GM21737 (cell line): ENCODE results near the gene PRKAG2.

Experiments
- ATAC-seq: cut with Tn5 transposase; IDR thresholded peaks from one replicate; pipeline ENCODE4 v1.9.1; 2021; ENCODE audit warnings: mild to moderate bottlenecking, moderate library complexity; ENCODE audit not compliant: unreplicated experiment

The PRKAG2 gene

DNA sequence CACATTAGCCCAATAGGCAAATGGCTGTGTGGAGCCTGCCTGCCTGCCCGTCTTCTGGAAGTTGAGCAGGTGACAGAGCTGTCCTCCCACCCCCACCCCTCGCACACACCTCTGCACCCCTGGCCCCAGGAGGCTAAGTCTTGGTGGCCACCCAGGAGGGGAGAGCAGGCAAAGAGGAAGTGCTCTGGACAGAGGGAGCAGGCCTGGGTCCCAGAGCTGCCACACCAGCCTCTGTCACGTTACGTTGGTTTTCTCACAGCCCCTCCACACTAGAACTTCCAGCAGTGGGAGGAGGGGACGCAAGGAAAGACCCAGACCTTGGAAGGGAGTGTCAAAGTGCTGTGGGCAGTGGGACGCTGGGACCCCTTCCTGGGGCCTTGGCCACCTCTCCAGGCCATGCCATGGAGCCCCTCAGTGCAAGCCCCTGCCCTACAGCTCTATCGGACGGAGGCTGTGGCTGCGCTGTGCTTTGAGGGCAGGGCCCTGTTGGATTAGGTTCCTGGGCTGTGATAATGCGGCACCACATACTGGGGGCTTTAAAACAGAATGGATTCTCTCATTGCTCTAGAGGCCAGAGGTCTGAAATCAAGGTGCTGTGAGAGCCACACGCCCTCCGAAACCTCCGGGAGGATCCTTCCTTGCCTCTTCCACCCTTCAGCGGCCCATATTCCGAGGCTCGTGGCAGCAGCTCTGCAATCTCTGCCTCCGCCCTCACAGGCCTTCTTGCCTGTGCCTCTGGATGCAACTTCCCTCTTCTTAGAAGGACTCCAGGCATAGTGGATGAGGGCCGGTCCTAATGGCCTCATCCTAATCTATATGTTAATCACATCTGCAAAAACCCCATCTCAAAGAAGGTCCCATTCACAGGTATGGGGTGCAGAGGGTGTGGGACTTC, 9.9 kb downstream of the PRKAG2 start:
- no peak for ATAC-seq

DNA sequence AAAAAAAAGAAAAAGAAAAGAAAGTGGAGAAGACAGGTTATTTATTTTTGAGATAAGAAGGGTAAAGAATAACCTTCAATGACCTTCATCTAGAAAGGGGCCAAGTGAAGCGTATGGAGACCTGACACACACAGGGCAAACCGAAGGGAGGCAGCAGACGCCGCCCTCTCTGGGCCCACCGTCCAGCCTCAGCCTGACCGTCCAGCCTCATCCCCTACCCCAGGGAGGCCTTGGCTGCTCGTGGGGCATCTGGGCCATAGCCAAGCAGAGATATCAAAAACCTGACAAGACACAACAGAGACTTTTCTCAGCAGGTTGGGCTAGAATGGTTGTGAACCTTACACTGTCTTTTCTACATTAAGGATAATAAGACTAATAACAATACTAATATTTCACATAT, 10.9 kb downstream of the PRKAG2 start:
- ATAC-seq: no peak

DNA sequence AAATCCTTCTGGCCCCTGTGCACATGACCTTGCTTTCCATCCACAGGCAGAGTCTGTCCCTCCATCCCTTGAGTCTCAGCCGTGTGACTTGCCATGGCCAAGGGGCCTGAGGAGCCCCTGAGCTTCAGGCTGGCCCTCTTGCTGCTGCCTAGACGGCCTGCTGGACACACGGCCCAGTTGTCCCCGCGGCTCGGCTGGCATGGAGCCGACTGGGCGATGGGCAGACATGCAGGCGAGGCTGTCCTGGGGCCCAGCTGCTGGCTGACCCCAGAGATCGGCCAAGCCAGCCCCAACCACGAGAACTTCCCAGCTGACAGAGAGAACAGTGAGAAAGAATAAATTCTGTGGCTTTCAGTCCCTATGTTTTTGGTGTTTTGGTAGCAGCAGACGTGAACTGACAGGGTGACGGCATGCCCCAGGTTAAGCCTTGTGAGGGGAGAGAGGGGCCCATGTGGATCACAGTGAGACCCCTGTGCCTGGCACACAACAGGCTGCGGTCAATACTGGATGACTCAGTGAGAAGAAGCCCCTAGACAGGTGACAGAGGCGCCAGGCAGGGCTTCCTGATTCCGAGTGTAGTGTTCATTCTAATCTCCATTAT, 11.7 kb downstream of the PRKAG2 start:
- no peak for ATAC-seq

DNA sequence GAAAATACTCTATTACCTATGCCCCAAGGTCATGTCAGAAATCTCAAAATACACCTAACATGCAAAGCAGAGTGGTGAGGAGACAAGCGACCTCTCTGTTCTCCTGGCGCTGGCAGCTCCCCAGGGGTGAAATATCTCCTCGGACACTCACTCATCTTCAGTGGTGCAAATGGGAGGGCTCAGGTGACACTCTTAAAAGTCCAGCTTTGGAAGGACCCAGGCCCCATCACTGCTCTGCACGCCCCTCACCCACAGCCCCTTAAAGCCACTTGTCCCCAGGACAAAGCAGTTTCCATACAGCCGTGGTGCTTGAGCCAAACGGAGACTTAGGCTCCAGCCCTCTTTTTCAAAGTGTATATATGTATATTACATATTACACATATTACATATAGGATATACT, 12.4 kb downstream of the PRKAG2 start:
- ATAC-seq: no peak

DNA sequence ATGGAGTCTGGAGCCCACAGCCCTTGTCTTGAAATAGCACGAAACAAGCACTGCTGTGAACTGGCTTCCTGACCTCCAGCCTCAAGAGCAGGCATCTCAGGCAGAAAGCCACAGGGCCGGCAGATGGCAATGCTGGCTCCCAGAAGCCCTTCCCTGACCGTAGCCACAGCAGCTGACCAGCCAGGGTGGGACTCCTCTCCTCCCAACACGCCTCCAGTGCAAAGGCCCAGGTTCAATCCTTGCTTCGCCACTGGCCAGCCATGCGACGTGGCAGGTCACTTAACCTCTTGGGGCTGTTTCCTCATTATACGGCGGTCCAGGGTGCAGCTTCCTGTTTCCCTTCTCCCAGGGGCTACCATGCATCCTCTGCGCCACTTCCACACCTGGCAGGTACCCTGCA, 12.8 kb downstream of the PRKAG2 start:
- ATAC-seq: no peak

DNA sequence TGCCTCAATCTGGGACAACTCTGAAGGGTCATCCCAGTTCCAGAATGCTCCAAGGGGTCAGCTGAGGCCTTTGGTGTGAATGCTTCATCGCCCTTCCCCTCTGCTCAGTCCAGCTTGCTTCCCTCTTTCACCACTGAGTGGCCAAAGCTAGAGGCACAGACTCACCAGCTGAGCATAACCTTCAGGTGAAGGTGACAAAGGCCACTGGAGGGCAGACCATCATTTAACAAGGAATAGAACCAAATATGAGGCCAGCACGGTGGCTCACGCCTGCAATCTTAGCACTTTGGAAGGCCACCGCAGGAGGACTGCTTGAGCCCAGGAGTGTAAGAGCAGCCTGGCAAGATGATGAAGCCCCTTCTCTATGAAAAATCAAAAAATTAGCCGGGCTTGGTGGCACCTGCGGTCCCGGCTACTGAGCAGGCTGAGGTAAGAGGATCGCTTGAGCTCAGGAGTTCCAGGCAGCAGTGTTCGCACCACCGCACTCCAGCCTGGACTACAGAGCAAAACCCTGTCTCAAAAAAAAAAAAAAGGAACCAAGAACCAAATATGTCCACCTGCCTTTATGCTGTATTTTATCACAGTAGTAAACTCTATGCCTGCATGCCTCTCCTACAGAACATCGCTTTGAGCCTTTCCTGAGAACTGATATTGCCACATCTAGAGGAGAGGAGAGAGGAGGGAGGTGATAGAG, 13.4 kb downstream of the PRKAG2 start:
- ATAC-seq: no peak

DNA sequence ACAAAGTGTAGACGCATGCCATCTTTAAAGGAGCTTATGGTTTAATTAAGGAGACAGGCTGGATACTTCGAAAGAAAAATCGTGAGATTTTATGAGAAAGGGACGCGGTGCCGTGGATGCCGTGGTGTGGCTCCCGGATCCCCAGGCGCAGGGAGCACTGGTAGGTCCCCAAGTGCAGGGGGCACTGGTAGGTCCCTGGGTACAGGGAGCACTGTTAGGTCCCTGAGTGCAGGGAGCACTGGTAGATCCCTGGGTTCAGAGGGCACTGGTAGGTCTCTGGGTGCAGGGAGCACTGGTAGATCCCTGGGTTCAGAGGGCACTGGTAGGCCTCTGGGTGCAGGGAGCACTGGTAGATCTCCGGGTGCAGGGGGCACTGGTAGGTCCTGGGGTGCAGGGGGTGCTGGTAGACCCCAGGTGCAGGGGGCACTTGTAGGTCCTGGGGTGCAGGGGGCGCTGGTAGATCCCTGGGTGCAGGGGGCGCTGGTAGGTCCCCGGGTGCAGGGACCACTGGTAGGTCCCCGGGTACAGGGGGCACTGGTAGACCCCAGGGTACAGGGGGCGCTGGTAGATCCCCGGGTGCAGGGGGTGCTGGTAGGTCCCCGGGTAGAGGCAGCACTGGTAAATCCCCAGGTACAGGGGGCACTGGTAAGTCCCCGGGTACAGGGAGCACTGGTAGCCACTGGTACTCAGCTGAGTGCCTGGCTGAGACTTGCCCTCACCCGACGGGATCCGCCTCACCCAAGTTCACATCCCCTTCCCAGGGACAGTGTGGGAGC, 14.1 kb downstream of the PRKAG2 start:
- ATAC-seq: no peak

DNA sequence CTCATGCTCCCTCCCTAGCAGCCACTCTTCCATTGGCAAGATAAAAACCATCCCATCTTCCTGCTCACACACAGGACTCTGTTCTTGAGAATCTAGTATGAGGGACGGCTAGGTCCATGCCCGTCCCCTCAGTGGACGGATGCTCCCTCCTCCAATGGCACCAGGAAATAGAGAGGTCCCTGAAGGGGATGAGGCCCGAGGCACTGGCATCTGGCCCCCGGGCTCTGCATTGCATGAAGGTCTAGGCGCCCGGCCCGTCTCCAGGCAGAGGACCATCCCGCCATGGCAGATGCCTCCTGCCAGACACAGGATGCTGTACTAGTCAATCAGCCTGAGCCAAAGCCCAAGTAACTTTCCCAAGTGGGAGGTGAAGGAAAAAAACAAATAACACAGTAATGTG, 15.0 kb downstream of the PRKAG2 start:
- ATAC-seq: no peak

DNA sequence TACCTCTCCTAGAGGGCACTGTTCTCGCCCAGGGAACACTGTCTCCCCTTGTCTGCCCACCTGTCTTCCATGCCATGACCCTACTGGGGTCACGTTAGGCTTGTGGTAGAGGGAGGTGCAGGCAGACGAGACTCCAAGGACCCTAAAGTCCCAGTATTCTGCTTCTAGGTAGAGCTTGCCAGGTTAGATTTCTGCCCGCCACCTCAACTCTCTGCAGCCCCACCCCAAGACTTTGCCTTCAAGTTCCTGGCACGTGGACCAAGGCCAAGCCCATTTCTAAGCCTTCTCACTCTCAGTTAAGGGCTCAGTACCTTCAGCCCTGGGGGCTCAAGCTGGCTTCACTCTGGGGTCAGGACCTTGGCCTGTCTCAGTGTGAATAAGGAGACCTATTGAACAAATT, 16.1 kb downstream of the PRKAG2 start:
- no peak for ATAC-seq

DNA sequence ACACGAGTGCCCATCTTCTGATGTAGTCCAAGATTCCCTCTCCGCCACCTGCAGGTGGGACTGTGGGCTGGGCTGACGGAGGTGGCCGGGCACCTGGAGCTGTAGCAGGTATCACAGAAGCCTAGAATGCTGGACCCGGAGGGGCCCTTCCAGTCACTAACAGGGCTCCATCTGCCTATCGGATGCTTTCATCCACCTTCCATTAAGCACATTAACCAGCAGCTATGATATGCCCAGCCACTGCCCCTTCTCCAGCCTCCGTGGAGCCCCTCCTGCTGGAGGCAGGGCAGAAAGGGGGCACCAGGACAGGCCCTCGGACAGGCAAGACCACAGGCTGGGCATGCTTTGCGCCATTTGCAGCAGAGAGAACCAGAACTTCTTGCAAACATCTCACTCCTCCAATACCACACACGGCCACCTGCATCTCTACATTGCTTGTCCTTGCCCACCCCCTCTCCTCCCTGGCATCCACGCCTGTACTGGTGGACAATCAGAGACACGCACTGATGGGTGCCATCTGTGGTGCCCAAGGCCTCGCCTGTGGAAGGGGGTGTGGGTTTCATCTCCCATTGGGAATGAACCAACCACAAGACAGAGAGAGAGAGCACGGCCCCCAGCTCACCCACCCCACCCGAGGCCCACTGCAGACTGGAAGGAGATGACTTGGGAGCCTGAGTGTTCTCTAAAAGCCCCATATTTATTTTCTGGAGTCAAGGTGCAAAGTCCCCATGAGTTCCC, 16.8 kb downstream of the PRKAG2 start:
- ATAC-seq: no peak

DNA sequence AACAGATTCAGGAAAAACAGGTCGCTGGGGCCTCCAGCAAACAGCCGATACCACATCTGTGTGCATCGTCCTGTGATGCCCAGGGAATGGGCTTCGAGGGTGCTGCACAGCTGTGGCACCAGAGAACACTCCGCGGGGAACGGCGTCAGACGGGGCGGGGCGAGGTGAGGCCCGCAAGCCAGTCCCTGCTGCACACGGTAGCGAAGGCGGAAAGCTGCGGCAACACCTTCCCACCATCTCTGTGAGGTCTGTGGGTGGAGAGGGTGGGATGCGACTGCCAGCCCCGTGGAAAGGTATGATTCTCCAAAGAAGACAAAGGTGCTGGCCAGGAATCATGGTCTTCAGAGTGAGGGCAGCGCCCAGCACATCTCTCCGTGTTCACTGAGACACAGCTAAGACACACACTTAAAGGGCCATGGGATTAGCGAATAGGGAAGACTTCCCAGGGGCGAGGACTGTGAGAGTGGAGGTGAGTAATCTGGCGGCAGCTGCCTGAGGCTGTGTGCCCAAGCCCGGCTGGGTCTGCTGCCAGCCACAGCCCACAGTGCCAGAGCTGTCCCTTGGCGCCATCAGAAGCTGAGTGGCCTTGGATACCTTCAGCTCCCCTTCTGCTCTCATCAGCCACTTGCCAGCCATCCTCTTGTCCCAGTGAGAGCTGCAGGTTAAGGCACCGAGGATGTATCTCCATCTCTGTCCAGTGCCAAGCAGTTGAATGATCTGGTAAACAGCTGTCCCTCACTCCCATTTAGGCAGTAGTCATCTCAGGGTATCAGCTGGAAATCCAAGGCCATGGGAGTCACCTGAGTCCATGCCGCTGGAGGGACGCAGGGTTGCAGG, 17.6 kb downstream of the PRKAG2 start:
- no peak for ATAC-seq

DNA sequence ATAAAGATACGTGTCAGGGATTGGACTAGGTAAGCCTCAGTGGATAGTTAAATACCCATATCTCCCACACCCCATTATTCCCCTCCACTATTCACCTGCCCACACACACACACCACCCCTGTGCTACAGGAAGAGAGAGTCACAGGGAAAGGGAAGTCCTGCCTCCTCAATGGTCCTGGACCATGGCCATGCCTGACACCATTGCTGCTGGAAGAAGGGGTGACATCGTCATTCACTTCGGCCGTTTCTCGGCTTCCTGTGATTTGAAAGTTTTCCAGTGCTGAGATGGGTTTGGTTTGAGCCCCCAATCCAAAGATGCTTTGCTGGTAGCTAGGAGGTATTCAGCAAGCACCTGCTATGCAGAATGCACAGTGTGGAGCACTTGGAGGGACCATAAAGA, 18.5 kb downstream of the PRKAG2 start:
- ATAC-seq: no peak

DNA sequence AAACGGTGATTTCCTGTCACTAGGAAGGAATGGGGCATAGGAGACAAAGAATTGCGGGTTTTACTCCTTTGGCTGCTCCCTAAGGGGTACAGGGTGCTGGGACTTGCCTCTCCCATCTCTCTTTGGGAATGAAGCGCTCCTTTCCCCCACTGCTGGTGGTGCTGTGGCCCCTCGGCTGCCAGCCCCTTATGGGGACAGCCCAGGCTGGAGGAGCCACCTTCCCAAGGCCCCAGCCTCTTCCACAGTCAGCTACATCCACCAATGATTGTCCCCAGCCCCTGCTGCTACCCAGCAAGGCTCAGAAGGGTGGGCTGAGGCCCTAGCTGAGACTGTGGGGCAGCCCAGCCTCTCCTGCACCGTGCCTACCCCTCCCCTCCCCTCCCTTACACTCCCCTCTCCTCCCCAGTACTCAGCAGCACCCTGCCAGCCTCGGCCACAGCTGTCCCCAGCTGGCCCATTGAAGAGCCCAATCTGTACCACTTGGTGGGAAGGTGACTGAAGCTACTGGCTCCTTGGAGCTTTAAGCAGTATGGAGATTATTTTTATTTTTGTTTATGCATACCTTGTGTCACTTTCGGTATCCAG, 19.0 kb downstream of the PRKAG2 start:
- no peak for ATAC-seq

DNA sequence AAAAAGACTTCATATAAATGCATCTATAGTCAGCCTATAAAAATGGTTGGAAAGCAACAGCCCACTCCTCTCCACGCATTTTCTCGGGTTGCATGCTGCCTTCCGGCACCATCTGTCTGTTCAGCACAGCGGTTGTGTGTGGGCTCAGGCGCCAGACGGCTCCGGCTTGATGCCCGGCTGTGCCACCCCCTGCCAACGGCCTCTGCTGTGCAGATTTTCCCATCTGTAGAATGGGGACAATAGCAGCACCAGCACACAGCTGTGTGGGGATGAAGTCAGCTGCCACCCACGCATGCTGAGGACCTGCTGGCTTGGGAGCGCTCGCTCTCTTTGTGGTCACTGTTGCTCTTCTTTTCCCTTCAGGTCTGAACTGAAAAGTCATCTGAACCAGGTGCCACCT, 19.5 kb downstream of the PRKAG2 start:
- no peak for ATAC-seq

DNA sequence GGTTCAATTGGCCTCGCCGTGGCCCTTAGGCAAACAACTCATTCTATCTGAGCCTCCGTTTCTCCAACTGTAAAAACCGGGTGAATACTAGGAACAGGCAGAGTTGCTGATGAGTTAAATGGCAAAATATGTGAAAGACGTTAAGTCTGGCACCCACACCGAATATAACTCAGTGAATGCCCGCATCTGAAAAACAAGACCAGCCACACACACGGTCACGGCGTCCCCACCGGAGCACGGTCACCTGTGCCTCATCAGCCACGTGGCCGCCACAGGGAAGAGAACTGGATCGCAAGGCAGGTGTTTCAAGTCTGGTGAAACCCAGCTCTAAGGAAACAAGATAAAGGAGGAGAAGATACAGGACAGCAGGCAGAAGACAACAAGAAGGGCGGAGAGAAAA, 20.4 kb downstream of the PRKAG2 start:
- ATAC-seq: no peak

DNA sequence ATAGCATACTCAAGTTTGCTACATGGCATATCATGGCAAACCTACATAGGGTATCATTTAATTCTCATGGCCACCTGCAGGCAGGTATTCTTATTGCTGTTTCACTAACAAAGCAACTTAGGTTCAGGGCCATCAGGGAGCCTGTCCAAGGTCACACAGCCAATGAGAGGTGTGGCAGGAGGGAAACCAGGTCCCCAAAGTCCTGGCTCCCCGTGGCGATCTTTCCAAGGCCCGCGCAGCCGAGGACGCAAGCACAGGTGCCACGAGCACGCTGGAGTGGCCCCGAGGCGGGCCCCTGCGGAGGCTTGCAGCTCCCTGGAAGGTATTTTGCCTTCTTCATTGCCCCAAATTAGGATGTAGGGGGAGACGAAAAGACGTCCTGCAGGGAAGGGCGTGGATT, 20.8 kb downstream of the PRKAG2 start:
- no peak for ATAC-seq

DNA sequence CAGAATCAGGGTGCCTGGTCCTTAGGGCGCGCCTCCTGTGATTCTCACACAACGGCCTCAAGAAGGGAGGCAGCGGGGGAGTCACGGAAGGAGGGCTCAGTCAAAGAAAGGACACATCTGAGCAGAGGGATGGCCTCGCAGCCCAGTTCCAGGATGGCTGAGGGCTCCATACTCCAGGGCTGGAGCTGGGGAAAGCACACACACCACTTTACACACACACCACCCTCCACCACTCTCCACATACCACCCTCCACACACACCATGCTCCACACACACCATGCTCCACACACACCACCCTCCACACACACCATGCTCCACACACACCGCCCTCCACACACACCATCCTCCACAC, 22.2 kb downstream of the PRKAG2 start:
- ATAC-seq: no peak

DNA sequence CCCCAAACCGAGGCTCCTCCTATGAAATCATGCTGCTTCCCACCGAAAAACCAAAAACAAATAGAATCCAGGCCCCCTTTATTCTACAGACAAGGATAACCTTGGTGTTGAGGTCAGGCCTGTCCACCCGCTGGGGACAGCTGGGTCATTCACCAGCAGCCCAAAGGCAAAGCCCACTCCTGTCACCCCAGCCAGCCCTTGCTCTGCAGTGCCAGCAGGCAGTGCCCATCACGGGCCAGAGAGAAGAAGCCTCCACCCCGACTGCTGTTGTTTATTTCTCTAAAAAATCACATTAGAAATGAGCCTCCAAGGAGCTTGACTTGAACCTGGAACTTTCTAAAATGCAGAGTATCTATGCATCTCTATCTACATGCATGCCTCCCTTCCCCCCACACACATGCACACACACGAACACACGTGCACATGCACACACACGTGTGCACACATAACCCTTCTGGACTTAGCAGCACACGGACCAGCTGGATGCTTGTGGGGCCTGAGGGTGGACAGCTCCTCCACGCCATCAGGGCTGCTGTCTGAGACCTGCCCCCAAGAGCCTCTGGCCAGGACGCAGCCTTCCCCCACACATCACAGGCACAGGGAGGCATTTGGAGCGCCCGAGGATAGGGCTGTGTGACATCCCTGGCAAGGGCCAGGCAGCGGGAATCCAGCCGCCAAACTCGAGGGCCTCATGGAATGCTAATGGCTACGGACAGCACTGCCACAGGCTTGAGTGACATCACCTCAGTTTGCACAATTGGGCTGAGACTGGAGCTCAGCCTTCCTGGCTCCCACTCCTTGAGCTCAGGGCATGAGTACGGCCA, 22.8 kb downstream of the PRKAG2 start:
- ATAC-seq: no peak
